GM12878 (cell line): ENCODE data around the gene TUB. TPM values are rescaled to one million over a fixed set of nuclear protein-coding genes. Genes with fewer than 3 reads are reported as not detected.

Source experiments
- ATAC-seq: fragments of 200-7000 bp; cut with Tn5 transposase; 3 replicates; pipeline ENCODE4 v1.9.1; 2020; ENCODE audit warnings: mild to moderate bottlenecking, moderate library complexity
- BruUV-seq: library from RNA; stranded (reverse); fragments of 400-500 nt; replicated peaks from 2 replicates; lab custom pipeline; 2021; lab: Mats Ljungman, UMichigan
- CTCF ChIA-PET: fragments of 300-600 bp; sonication (Branson Sonifier 250); formaldehyde crosslinking; extraction: SDS; loops from one replicate; lab custom pipeline; 2021; ENCODE audit warnings: inconsistent platforms; lab: Yijun Ruan, JAX
- POLR2A ChIA-PET: fragments of 350-600 bp; formaldehyde crosslinking; extraction: SDS; loops from one replicate; lab custom pipeline; 2021; ENCODE audit warnings: inconsistent platforms; lab: Charles Lee
- RAD21 ChIA-PET: fragments of 300-600 bp; sonication (Branson Sonifier 250); formaldehyde crosslinking; loops from one replicate; lab custom pipeline; 2023; ENCODE audit warnings: antibody characterized with exemption; ENCODE audit not compliant: unreplicated experiment; lab: Charles Lee
- SMC1A ChIA-PET: fragments of 300-600 bp; sonication (Branson Sonifier 250); formaldehyde crosslinking; loops from one replicate; lab custom pipeline; 2023; ENCODE audit not compliant: unreplicated experiment, uncharacterized antibody; lab: Charles Lee
- DNase-seq: peaks from one replicate; pipeline ENCODE4 v3.0.0-alpha.2; 2011; ENCODE audit warnings: low read depth, low spot score
- FAIRE-seq: peaks from 3 replicates; lab custom pipeline; 2011; peaks lifted over from hg19 to GRCh38; lab: Jason Lieb, UNC
- H2AFZ ChIP-seq: 2 replicates; pipeline ENCODE4 v1.6.0; 2011; ENCODE audit warnings: low read depth, low read length, control low read depth; ENCODE audit not compliant: control insufficient read depth
- H3K27ac ChIP-seq: 2 replicates; pipeline ENCODE4 v1.5.1; 2011; ENCODE audit warnings: control low read depth; ENCODE audit not compliant: control insufficient read depth, insufficient read depth
- H3K27me3 ChIP-seq, 2 experiments: replicated peaks in 1 of 2; 2 replicates each; pipeline versions ENCODE4 v1.6.0 to v1.6.1; 2011; ENCODE audit warnings: low read length in 1 of 2; ENCODE audit not compliant: control insufficient read depth in 2 of 2, insufficient read depth in 2 of 2
- H3K36me3 ChIP-seq, 2 experiments: 2 replicates each; pipeline ENCODE4 v1.5.1; 2011; ENCODE audit warnings: low read length in 1 of 2; ENCODE audit not compliant: control insufficient read depth in 2 of 2, insufficient read depth in 2 of 2
- H3K4me1 ChIP-seq: 2 replicates; pipeline ENCODE4 v1.6.1; 2011; ENCODE audit warnings: mild to moderate bottlenecking, low read length, moderate library complexity, mixed read lengths; ENCODE audit not compliant: control insufficient read depth, insufficient read depth
- H3K4me2 ChIP-seq: 2 replicates; pipeline ENCODE4 v1.6.0; 2011; ENCODE audit warnings: control low read depth; ENCODE audit not compliant: control insufficient read depth, insufficient read depth
- H3K4me3 ChIP-seq: fragments of 200-600 bp; sonication (generic); 2 replicates; pipeline ENCODE4 v1.5.1; 2016
- H3K79me2 ChIP-seq: 2 replicates; pipeline ENCODE4 v1.6.0; 2011; ENCODE audit warnings: low read length; ENCODE audit not compliant: control insufficient read depth, insufficient read depth
- H3K9ac ChIP-seq: 2 replicates; pipeline ENCODE4 v1.8.0; 2011; ENCODE audit warnings: low read length, control low read depth, mixed read lengths; ENCODE audit not compliant: control insufficient read depth, insufficient read depth
- H3K9me3 ChIP-seq: replicated peaks from 3 replicates; pipeline ENCODE4 v1.5.1; 2011; ENCODE audit warnings: mild to moderate bottlenecking, low read length; ENCODE audit not compliant: control insufficient read depth, insufficient read depth
- H4K20me1 ChIP-seq: 2 replicates; pipeline ENCODE4 v1.6.0; 2011; ENCODE audit not compliant: control insufficient read depth, insufficient read depth
- ATF3 ChIP-seq: IDR thresholded peaks from 2 replicates; pipeline ENCODE4 v1.6.1; 2011; ENCODE audit warnings: low read depth, mild to moderate bottlenecking, low read length, moderate library complexity, borderline replicate concordance; ENCODE audit errors: extremely low read depth
- CBX3 ChIP-seq: fragments of 200-600 bp; sonication (generic); IDR thresholded peaks from 2 replicates; pipeline ENCODE4 v1.6.1; 2016; ENCODE audit warnings: low read depth, borderline replicate concordance
- ETV6 ChIP-seq, 2 experiments: fragments of 450-650 bp in 1 of 2; IDR thresholded peaks in 1 of 2; conservative IDR thresholded peaks in 1 of 2; 2 replicates each; pipeline ENCODE4 v1.6.1; 2014; ENCODE audit warnings: antibody characterized with exemption in 1 of 2, borderline replicate concordance in 1 of 2, low read depth in 1 of 2, mild to moderate bottlenecking in 1 of 2, moderate library complexity in 1 of 2
- POLR2AphosphoS5 ChIP-seq: IDR thresholded peaks from 2 replicates; pipeline ENCODE4 v1.6.1; 2011; ENCODE audit warnings: mild to moderate bottlenecking, low read length, inconsistent platforms
- RUNX3 ChIP-seq: IDR thresholded peaks from 2 replicates; pipeline ENCODE4 v1.6.1; 2012; ENCODE audit warnings: low read length, inconsistent platforms
- WGBS: methylation state at CpG from one replicate; pipeline ENCODE4 v1.1.6; 2016; ENCODE audit warnings: low lambda C conversion rate; ENCODE audit not compliant: insufficient replicate concordance, insufficient coverage; ENCODE audit errors: missing lambda C conversion rate; 5-methylcytosine and 5-hydroxymethylcytosine counted together
- in situ Hi-C: fragments of 300-500 bp; cut with MboI; formaldehyde crosslinking; loops from 9 replicates; pipeline ENCODE4 v1.14.3; 2018; ENCODE audit warnings: mixed read lengths
- intact Hi-C: fragments of 100-400 bp; cut with micrococcal nuclease; formaldehyde crosslinking; loops from one replicate; pipeline ENCODE4 v1.14.2; 2022; ENCODE audit not compliant: unreplicated experiment
- polyA plus RNA-seq, 11 experiments: library from polyadenylated mRNA; depleted of rRNA in 4 of 11; unstranded in 6 of 11; stranded (reverse) in 5 of 11; fragments of >200 nt; fragmentation: Nextera tagmentation in 4 of 11; fragmentation: Illumina TruSeq in 1 of 11; extraction: Ambion mirVana in 4 of 11; extraction: Trizol in 1 of 11; gene quantifications; 1 replicate in 1 of 11; 2 replicates in 10 of 11; pipeline versions ENCODE4 v1.2.1 to v1.2.3, GENCODE V29; 2011 to 2016; ENCODE audit warnings: inconsistent platforms in 2 of 11, missing spikeins in 2 of 11, low read depth in 1 of 11
- total RNA-seq, 4 experiments: library from RNA; depleted of rRNA in 3 of 4; stranded (reverse); fragments of >200 nt in 3 of 4; fragmentation: Illumina TruSeq in 1 of 4; extraction: Trizol in 1 of 4; gene quantifications; 2 replicates each; pipeline versions ENCODE4 v1.2.1 to v1.2.3, GENCODE V29; 2013 to 2021
- TF ChIP-seq, protein P1 (sequence below): IDR thresholded peaks from 2 replicates; pipeline ENCODE4 v1.6.1; 2012; ENCODE audit warnings: low read depth, low read length, improper control_type of control experiment
- TF ChIP-seq, protein P2 (sequence below): fragments of 450-650 bp; conservative IDR thresholded peaks from 2 replicates; pipeline ENCODE4 v1.6.1; 2017; ENCODE audit warnings: mild to moderate bottlenecking, moderate library complexity

Gene TUB
- total and polyA plus RNA-seq, 10 of the 15 experiments (the other 5 are each of a cell fraction or from before 2014, with no cell fraction given): 0.01 to 0.06 (median 0.03) TPM; not detected in 6

- Histone ChIP-seq H3K36me3 (no peaks in the 10 kb centered on the region), H3K4me3 (no peak overlapping the region), H3K27me3 (peaks cover 0 to 3% of the 10 kb centered on the region in 2 experiments; a peak in 1 of 4 replicates), H3K4me2 (no peak overlapping the region), H4K20me1 (no peaks in the 10 kb centered on the region), H3K27ac (no peak overlapping the region), H3K79me2 (no peaks in the 10 kb centered on the region), H2AFZ (no peak overlapping the region), H3K9me3 (no peaks in the 10 kb centered on the region), H3K4me1 (no peaks in the 10 kb centered on the region), H3K9ac (no peak overlapping the region)
- CTCF ChIA-PET: interaction anchor here (1.5 to 5.0 kb wide), 3 partner anchors 15 to 51 kb away, joined by 4 to 27 read pairs (median 5); no protein-coding TSS in a partner anchor
- FAIRE-seq (no peak), DNase-seq (no peak), ATAC-seq (no peak)
- POLR2A ChIA-PET: no interaction called here
- in situ Hi-C loops (no loop called here), intact Hi-C loops (no loop called here)
- TF ChIP-seq POLR2AphosphoS5: no peak
- no peak for TF ChIP-seq ATF3
- TF ChIP-seq, protein P1, sequence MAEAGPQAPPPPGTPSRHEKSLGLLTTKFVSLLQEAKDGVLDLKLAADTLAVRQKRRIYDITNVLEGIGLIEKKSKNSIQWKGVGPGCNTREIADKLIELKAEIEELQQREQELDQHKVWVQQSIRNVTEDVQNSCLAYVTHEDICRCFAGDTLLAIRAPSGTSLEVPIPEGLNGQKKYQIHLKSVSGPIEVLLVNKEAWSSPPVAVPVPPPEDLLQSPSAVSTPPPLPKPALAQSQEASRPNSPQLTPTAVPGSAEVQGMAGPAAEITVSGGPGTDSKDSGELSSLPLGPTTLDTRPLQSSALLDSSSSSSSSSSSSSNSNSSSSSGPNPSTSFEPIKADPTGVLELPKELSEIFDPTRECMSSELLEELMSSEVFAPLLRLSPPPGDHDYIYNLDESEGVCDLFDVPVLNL: no peak
- TF ChIP-seq, protein P2, sequence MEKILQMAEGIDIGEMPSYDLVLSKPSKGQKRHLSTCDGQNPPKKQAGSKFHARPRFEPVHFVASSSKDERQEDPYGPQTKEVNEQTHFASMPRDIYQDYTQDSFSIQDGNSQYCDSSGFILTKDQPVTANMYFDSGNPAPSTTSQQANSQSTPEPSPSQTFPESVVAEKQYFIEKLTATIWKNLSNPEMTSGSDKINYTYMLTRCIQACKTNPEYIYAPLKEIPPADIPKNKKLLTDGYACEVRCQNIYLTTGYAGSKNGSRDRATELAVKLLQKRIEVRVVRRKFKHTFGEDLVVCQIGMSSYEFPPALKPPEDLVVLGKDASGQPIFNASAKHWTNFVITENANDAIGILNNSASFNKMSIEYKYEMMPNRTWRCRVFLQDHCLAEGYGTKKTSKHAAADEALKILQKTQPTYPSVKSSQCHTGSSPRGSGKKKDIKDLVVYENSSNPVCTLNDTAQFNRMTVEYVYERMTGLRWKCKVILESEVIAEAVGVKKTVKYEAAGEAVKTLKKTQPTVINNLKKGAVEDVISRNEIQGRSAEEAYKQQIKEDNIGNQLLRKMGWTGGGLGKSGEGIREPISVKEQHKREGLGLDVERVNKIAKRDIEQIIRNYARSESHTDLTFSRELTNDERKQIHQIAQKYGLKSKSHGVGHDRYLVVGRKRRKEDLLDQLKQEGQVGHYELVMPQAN: no peak
- TF ChIP-seq CBX3: no peak
- TF ChIP-seq ETV6 (conservative IDR thresholded peaks at IDR 0.05 in 1 of 2, IDR thresholded peaks at IDR 0.05 in 1 of 2; ENCODE audit: borderline replicate concordance in 1 of 2, low read depth in 1 of 2): no peak
- no peak for TF ChIP-seq RUNX3
- SMC1A ChIA-PET: interaction anchor here (0.5 to 0.9 kb wide), 2 partner anchors 8 to 1160 kb away, joined by 3 read pairs; no protein-coding TSS in a partner anchor
- no TSS peak for BruUV-seq
- 2% methylated on average over 3 of the region's 3 CpGs for WGBS
- RAD21 ChIA-PET: no interaction called here
Measured at GRCh38 chr11:8049084-8049483, 31.9 kb upstream of the TUB start.
